HCT116 (cell line): ENCODE measurements around the gene SH3BGR. TPM values are rescaled to one million over a fixed set of nuclear protein-coding genes. Genes with fewer than 3 reads are reported as not detected.

Source experiments
- ATAC-seq: fragments of 200-7000 bp; cut with Tn5 transposase; 2 replicates; pipeline ENCODE4 v1.9.1; 2020; ENCODE audit warnings: mild to moderate bottlenecking, moderate library complexity
- BruUV-seq: library from RNA; stranded (reverse); fragments of 400-500 nt; replicated peaks from 2 replicates; lab custom pipeline; 2021; lab: Mats Ljungman, UMichigan
- CTCF ChIA-PET: fragments of 300-600 bp; sonication (Branson Sonifier 250); formaldehyde crosslinking; loops from one replicate; lab custom pipeline; 2021; ENCODE audit warnings: antibody characterized with exemption; lab: Charles Lee
- POLR2A ChIA-PET: fragments of 300-600, 350-600 bp; sonication (Branson Sonifier 250); formaldehyde crosslinking; loops from one replicate; lab custom pipeline; 2021; ENCODE audit warnings: antibody characterized with exemption; lab: Charles Lee
- RAD21 ChIA-PET, 2 experiments: fragments of 300-600 bp; sonication (Branson Sonifier 250); formaldehyde crosslinking; loops; one replicate each; lab custom pipeline; 2023; ENCODE audit warnings: low total read pairs in 2 of 2; ENCODE audit not compliant: uncharacterized antibody in 2 of 2, unreplicated experiment in 2 of 2, low non-redundant PET in 1 of 2; lab: Charles Lee
- DNase-seq: peaks from one replicate; pipeline ENCODE4 v3.0.0-alpha.2; 2010; ENCODE audit warnings: low read depth, low spot score
- H2AFZ ChIP-seq: fragments of 200-600 bp; shearing (Covaris generic), sonication (generic); 2 replicates; pipeline ENCODE4 v1.6.1; 2017; ENCODE audit warnings: low read depth, mixed run types, mixed read lengths, antibody characterized with exemption, low read length; ENCODE audit not compliant: poor library complexity, severe bottlenecking
- H3K27ac ChIP-seq: 2 replicates; pipeline ENCODE4 v1.5.1; 2012; ENCODE audit warnings: low read depth, low read length
- H3K27me3 ChIP-seq: fragments of 200-600 bp; sonication (generic); 2 replicates; pipeline ENCODE4 v1.6.1; 2016; ENCODE audit warnings: mixed run types, low read length, mixed read lengths; ENCODE audit not compliant: insufficient read depth
- H3K36me3 ChIP-seq, 2 experiments: fragments of 200-500 bp in 1 of 2; fragments of 200-600 bp in 1 of 2; sonication (Bioruptor generic) in 1 of 2; sonication (generic) in 1 of 2; 2 replicates each; pipeline versions ENCODE4 v1.5.1 to v1.6.1; 2014 to 2016; ENCODE audit warnings: low read length in 2 of 2, inconsistent platforms in 1 of 2, mixed read lengths in 1 of 2, mixed run types in 1 of 2; ENCODE audit not compliant: insufficient read depth in 2 of 2, control insufficient read depth in 1 of 2
- H3K4me1 ChIP-seq, 2 experiments: fragments of 200-600 bp in 1 of 2; sonication (generic) in 1 of 2; 2 replicates each; pipeline versions ENCODE4 v1.5.1 to v1.6.1; 2012 to 2017; ENCODE audit warnings: low read length in 2 of 2, inconsistent platforms in 1 of 2, mild to moderate bottlenecking in 1 of 2, mixed read lengths in 1 of 2, mixed run types in 1 of 2, moderate library complexity in 1 of 2; ENCODE audit not compliant: insufficient read depth in 2 of 2, control insufficient read depth in 1 of 2
- H3K4me2 ChIP-seq: fragments of 200-600 bp; sonication (generic); 2 replicates; pipeline ENCODE4 v1.6.1; 2017; ENCODE audit warnings: mixed run types, low read length, mixed read lengths
- H3K4me3 ChIP-seq, 2 experiments: fragments of 200-600 bp in 1 of 2; sonication (generic) in 1 of 2; replicated peaks in 1 of 2; 2 replicates each; pipeline ENCODE4 v1.5.1; 2011 to 2016; ENCODE audit warnings: low read length in 2 of 2, control low read depth in 1 of 2, low read depth in 1 of 2, mild to moderate bottlenecking in 1 of 2, mixed read lengths in 1 of 2, mixed run types in 1 of 2
- H3K79me2 ChIP-seq: fragments of 200-600 bp; sonication (generic); 2 replicates; pipeline ENCODE4 v1.6.1; 2017; ENCODE audit warnings: mild to moderate bottlenecking, mixed run types, low read length, moderate library complexity, mixed read lengths; ENCODE audit not compliant: insufficient read depth
- H3K9ac ChIP-seq: fragments of 200-600 bp; sonication (generic); 2 replicates; pipeline ENCODE4 v1.6.1; 2016; ENCODE audit warnings: low read length, mixed read lengths
- H3K9me2 ChIP-seq: fragments of 200-600 bp; sonication (generic), shearing (Covaris generic); 2 replicates; pipeline ENCODE4 v1.6.1; 2017; ENCODE audit warnings: mixed run types, mild to moderate bottlenecking, moderate library complexity; ENCODE audit not compliant: insufficient read depth
- H3K9me3 ChIP-seq, 2 experiments: fragments of 200-500 bp in 1 of 2; fragments of 200-600 bp in 1 of 2; sonication (Bioruptor generic) in 1 of 2; sonication (generic) in 1 of 2; 2 replicates each; pipeline ENCODE4 v1.6.1; 2014 to 2017; ENCODE audit warnings: low read length in 2 of 2, mixed read lengths in 2 of 2, inconsistent platforms in 1 of 2, low read depth in 1 of 2, mild to moderate bottlenecking in 1 of 2, mixed run types in 1 of 2, moderate library complexity in 1 of 2; ENCODE audit not compliant: control insufficient read depth in 1 of 2, insufficient read depth in 1 of 2
- H4K20me1 ChIP-seq: fragments of 200-600 bp; sonication (generic), shearing (Covaris generic); 2 replicates; pipeline ENCODE4 v1.6.1; 2017; ENCODE audit warnings: mixed run types, mild to moderate bottlenecking, moderate library complexity; ENCODE audit not compliant: insufficient read depth
- ATF3 ChIP-seq: IDR thresholded peaks from 2 replicates; pipeline ENCODE4 v1.6.1; 2012
- CBX3 ChIP-seq: IDR thresholded peaks from 2 replicates; pipeline ENCODE4 v1.6.1; 2012; ENCODE audit warnings: low read depth
- CEBPB ChIP-seq: IDR thresholded peaks from 2 replicates; pipeline ENCODE4 v1.6.1; 2012; ENCODE audit warnings: low read depth
- EGR1 ChIP-seq: IDR thresholded peaks from 2 replicates; pipeline ENCODE4 v1.6.1; 2012; ENCODE audit warnings: low read depth
- ELF1 ChIP-seq: IDR thresholded peaks from 2 replicates; pipeline ENCODE4 v1.6.1; 2012; ENCODE audit warnings: low read depth, borderline replicate concordance
- EZH2 ChIP-seq: fragments of 200-600 bp; sonication (generic); IDR thresholded peaks from 2 replicates; pipeline ENCODE4 v1.6.1; 2017; ENCODE audit warnings: antibody characterized with exemption, mixed run types
- EZH2phosphoT487 ChIP-seq: fragments of 200-600 bp; IDR thresholded peaks from 2 replicates; pipeline ENCODE4 v1.6.1; 2018; ENCODE audit warnings: antibody characterized with exemption, borderline replicate concordance
- FOSL1 ChIP-seq: IDR thresholded peaks from 2 replicates; pipeline ENCODE4 v1.6.1; 2012; ENCODE audit warnings: low read depth
- POLR2A ChIP-seq: IDR thresholded peaks from 2 replicates; pipeline ENCODE4 v1.7.0; 2011; ENCODE audit warnings: borderline replicate concordance; ENCODE audit not compliant: insufficient read depth, insufficient read length; ENCODE audit errors: extremely low read depth
- POLR2AphosphoS5 ChIP-seq: IDR thresholded peaks from 2 replicates; pipeline ENCODE4 v1.6.1; 2011; ENCODE audit warnings: mild to moderate bottlenecking, low read depth, low read length, moderate library complexity
- RAD21 ChIP-seq: IDR thresholded peaks from 2 replicates; pipeline ENCODE4 v1.6.1; 2012; ENCODE audit warnings: low read depth, mild to moderate bottlenecking
- REST ChIP-seq: IDR thresholded peaks from 2 replicates; pipeline ENCODE4 v1.6.1; 2012; ENCODE audit warnings: low read depth
- SIN3A ChIP-seq: IDR thresholded peaks from 2 replicates; pipeline ENCODE4 v1.6.1; 2012; ENCODE audit warnings: low read depth
- SP1 ChIP-seq: IDR thresholded peaks from 2 replicates; pipeline ENCODE4 v1.6.1; 2012; ENCODE audit warnings: low read depth
- SRF ChIP-seq: IDR thresholded peaks from 2 replicates; pipeline ENCODE4 v1.6.1; 2012; ENCODE audit warnings: low read depth
- TCF7L2 ChIP-seq: IDR thresholded peaks from 2 replicates; pipeline ENCODE4 v1.7.0; 2011; ENCODE audit warnings: borderline replicate concordance, inconsistent platforms; ENCODE audit not compliant: insufficient read depth, insufficient read length; ENCODE audit errors: extremely low read depth
- YY1 ChIP-seq: IDR thresholded peaks from 2 replicates; pipeline ENCODE4 v1.6.1; 2011; ENCODE audit warnings: low read length, low read depth, moderate library complexity, mild to moderate bottlenecking; ENCODE audit not compliant: insufficient replicate concordance; ENCODE audit errors: extremely low read depth
- ZBTB33 ChIP-seq: IDR thresholded peaks from 2 replicates; pipeline ENCODE4 v1.6.1; 2011; ENCODE audit warnings: mild to moderate bottlenecking, low read length, moderate library complexity; ENCODE audit not compliant: insufficient replicate concordance; ENCODE audit errors: extremely low read depth
- ZFX ChIP-seq: fragments of 450-650 bp; IDR thresholded peaks from 2 replicates; pipeline ENCODE4 v1.6.1; 2017
- ZNF274 ChIP-seq: fragments of 200-500 bp; sonication (Bioruptor generic); IDR thresholded peaks from 2 replicates; pipeline ENCODE4 v1.6.1; 2014; ENCODE audit warnings: mild to moderate bottlenecking, low read depth, low read length, inconsistent platforms
- intact Hi-C: fragments of 100-400 bp; cut with micrococcal nuclease; formaldehyde crosslinking; loops from 2 replicates; pipeline ENCODE4 v1.10.0; 2022
- total RNA-seq: library from RNA; stranded (reverse); gene quantifications from one replicate; pipeline ENCODE4 v1.2.1, GENCODE V29; 2021; ENCODE audit not compliant: unreplicated experiment

The SH3BGR gene
- total RNA-seq, 1 experiment from 2014 or later: 4.8 TPM

- Histone ChIP-seq H2AFZ (no peak overlapping the region), H3K9me2 (no peaks in the 10 kb centered on the region), H3K4me2 (no peak overlapping the region), H3K9me3 (no peaks in the 10 kb centered on the region), H3K27ac (no peak overlapping the region), H3K4me1 (no peaks in the 10 kb centered on the region)
- ATAC-seq (no peak), DNase-seq (no peak)
- intact Hi-C loops: no loop called here
- BruUV-seq: no TSS peak
- POLR2A ChIA-PET: no interaction called here
- TF ChIP-seq POLR2AphosphoS5 (no peak), REST (no peak), POLR2A (no peak), TCF7L2 (no peak), ZNF274 (no peak), EZH2 (no peak), ELF1 (no peak), EGR1 (no peak), YY1 (no peak), SIN3A (no peak), CEBPB (no peak), FOSL1 (no peak), CBX3 (no peak), ATF3 (no peak), ZFX (no peak), ZBTB33 (no peak), SP1 (no peak), EZH2phosphoT487 (no peak), RAD21 (no peak), SRF (no peak)
- TF ChIP-seq, all 23 proteins: peak for 0
- Histone ChIP-seq H3K4me3 (no peak overlapping the region), H3K79me2 (no peaks in the 10 kb centered on the region), H3K27me3 (no peaks in the 10 kb centered on the region), H4K20me1 (no peaks in the 10 kb centered on the region), H3K36me3 (no peaks in the 10 kb centered on the region), H3K9ac (no peak overlapping the region)
- ChIA-PET RAD21 (no interaction called here), CTCF (no interaction called here)
These were observed 62.0 kb downstream of the SH3BGR start for GRCh38 chr21:39513735-39514134.
